Peyer's patch (tissue), 4 donors: Measurements from ENCODE around the gene CHI3L2.

ENCODE experiments used
- CTCF ChIP-seq, 6 experiments: fragments of 450-650 bp in 4 of 6; fragments of 200-600 bp in 2 of 6; sonication (generic) in 1 of 6; IDR thresholded peaks; one replicate each; pipeline ENCODE4 v1.5.1; 2017 to 2019; ENCODE audit warnings: antibody characterized with exemption in 6 of 6, mild to moderate bottlenecking in 3 of 6, moderate library complexity in 1 of 6
- POLR2A ChIP-seq, 2 donors: fragments of 450-650 bp; IDR thresholded peaks; one replicate each; pipeline ENCODE4 v1.5.1; 2017; ENCODE audit warnings: antibody characterized with exemption in 2 of 2, mild to moderate bottlenecking in 2 of 2, moderate library complexity in 2 of 2

DNA sequence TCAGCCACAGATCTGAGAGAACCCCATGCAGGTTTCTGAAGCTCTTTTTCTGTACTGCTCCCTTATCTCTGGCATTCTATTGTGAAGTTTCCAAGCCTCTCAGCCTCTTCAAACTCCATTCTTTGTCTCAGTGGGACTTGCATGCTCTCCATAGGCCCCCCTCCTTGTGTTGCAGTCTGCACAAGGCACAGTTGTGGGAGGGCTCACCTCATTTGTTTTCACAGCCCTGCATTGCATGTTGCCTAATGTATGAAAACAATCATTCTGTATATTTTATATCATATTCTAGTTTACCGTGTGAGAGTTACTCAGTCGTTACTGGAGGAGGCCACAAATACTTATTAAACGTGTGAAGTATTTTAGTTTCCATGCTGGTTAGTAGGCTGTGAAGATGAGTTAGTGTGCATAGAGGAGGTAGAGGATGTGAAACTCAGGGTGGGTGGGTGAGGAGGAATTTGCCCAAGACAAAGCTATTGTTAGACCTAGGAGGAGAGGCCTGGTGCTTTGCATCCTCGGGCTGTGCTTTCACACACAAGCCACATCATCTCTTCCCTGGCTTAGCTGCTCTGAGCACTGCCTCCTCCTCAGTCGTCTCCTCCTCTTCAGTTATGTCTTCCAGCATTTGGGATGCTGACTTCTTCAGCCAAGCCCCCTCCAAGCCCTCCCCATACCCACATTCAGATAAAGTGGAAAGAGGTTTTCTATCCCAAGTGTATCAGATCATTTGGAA, 7.8 kb upstream of the CHI3L2 start:
- TF ChIP-seq CTCF (IDR thresholded peaks at IDR 0.05) = no peak
- TF ChIP-seq POLR2A (IDR thresholded peaks at IDR 0.05) = no peak
